ENCODE measurements around the gene BPIFB6. TPM values are rescaled to one million over a fixed set of nuclear protein-coding genes. Genes with fewer than 3 reads are reported as not detected.
A peak's percentile ranks its signal among the peaks of the same experiment; 100 is the strongest.

Gene BPIFB6
- total RNA-seq, 1 donor from 2014 or later, result not detected

DNA sequence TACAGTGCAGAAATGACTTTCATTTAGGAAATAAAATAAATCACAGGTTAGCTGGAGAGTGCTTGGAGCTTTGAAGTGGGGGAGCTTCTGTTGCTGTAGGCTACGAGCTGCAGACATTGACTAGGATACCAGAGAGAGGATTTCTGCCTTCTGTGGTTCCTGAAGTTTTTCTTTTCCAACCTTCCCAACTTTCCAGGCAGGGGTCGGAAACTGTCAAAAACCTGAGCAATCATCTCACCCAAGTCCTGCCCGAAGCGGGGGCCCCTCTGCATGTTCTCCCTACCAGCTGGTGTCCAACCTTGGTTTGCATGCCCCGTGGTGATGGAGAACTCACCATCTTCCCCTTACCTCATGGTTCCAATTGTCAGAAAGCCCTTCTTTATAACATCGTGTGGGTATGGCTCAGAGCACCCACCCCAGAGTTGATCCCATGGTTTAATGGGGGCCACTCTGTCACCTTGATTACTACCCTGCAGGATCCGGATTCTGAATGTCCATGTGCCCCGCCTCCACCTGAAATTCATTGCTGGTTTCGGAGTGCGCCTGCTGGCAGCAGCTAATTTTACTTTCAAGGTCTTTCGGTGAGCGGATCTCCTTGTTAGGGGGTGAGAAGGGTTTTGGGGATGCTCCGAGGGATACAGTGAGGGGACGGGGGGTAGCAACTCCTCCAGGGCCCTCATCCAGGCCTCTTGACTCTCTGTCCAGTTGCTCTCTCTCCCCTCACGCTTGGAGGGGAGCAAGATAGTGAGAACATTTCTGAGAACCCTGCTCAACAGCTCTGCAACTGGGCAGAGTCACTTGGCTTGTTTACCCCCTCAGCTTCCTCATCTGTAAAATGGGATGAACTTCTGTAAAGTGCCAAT is 18.9 kb upstream of the BPIFB6 start:
- no peaks in the 10 kb centered on the region for H3K36me3 Mint-ChIP-seq (ENCODE audit: low read depth)
- H3K9me3 Mint-ChIP-seq (ENCODE audit: low read depth), result no peaks in the 10 kb centered on the region
- no peak overlapping the region for H3K4me3 Mint-ChIP-seq (ENCODE audit: unreplicated experiment)
- TF ChIP-seq, protein P1, sequence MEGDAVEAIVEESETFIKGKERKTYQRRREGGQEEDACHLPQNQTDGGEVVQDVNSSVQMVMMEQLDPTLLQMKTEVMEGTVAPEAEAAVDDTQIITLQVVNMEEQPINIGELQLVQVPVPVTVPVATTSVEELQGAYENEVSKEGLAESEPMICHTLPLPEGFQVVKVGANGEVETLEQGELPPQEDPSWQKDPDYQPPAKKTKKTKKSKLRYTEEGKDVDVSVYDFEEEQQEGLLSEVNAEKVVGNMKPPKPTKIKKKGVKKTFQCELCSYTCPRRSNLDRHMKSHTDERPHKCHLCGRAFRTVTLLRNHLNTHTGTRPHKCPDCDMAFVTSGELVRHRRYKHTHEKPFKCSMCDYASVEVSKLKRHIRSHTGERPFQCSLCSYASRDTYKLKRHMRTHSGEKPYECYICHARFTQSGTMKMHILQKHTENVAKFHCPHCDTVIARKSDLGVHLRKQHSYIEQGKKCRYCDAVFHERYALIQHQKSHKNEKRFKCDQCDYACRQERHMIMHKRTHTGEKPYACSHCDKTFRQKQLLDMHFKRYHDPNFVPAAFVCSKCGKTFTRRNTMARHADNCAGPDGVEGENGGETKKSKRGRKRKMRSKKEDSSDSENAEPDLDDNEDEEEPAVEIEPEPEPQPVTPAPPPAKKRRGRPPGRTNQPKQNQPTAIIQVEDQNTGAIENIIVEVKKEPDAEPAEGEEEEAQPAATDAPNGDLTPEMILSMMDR (IDR thresholded peaks at IDR 0.05), result no peak
- DNase-seq (ENCODE audit: low spot score), result peak; percentile 39
- H3K27me3 Mint-ChIP-seq (ENCODE audit: low read depth), result peaks cover 70% of the 10 kb centered on the region
- no peak overlapping the region for H3K27ac Mint-ChIP-seq (ENCODE audit: unreplicated experiment)
- H3K4me1 Mint-ChIP-seq (ENCODE audit: low read depth), result peaks cover 3% of the 10 kb centered on the region

DNA sequence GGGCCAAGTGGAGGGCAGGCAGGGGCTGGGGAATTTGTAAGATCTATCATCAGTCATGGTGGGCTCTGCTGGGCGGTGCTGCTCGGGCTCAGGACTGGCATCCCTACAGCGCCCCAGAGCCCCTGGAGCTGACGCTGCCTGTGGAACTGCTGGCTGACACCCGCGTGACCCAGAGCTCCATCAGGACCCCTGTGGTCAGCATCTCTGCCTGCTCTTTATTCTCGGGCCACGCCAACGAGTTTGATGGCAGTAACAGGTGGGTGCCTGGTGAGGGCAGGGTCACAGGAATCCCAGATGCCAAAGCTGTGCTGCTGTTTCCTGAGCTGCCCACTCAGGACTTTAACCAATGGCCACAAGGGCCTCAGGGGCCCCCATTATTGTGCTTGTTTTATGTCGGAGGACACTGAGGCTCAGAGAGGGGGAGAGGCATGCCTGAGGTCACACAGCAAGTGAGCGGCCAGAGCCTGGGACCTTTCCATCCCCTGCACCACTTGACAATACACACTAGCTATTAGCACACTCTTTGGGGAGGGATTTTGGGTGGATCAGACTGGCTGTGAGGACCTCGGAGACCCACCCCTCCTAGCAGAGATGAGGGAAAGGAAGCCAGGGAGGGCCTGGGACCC is 17.6 kb upstream of the BPIFB6 start:
- DNase-seq (ENCODE audit: low spot score), result peak; percentile 79
- TF ChIP-seq, protein P1 (IDR thresholded peaks at IDR 0.05), result no peak
- Mint-ChIP-seq H3K27ac (ENCODE audit: unreplicated experiment) (no peak overlapping the region), H3K9me3 (ENCODE audit: low read depth) (no peaks in the 10 kb centered on the region), H3K4me1 (ENCODE audit: low read depth) (peaks cover 3% of the 10 kb centered on the region), H3K27me3 (ENCODE audit: low read depth) (peaks cover 74% of the 10 kb centered on the region), H3K36me3 (ENCODE audit: low read depth) (no peaks in the 10 kb centered on the region), H3K4me3 (ENCODE audit: unreplicated experiment) (no peak overlapping the region)

DNA sequence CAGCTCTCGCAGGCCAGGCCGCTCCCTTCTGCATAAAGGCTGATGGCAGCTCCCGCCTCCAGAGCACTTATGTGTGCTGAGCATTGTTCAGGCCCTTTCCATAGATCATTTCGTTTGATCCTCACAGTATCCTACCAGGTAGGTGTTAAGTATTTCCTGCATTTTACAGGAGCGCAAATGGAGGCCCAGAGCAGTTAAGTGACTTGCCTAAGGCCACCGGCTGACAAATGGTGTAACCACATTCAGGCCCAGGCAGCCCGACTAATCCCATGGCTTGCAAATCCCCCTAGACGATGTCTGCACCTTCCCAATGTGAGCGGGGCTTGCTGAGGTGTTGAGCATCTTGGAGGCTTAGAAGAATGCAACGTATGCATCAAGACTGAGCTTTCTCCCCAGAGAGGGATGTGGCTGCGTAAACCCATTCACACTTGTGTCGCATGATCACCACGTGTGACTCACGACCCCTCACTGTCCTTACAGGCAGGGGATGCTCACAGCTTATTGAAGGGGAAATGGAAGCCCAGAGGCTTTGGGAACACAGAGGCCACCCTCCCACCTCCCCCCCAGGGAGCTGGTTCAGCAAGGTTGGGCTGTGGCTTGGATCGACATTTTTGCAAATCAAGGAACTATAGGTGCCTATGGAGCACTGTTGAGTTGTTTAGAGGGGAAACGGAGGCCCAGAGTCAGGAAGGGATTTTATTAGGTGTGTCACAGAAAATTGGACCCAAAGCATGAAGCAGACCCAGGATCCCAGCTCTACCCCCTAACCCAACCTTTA is 16.9 kb upstream of the BPIFB6 start:
- Mint-ChIP-seq H3K27me3 (ENCODE audit: low read depth) (peaks cover 67% of the 10 kb centered on the region), H3K4me3 (ENCODE audit: unreplicated experiment) (no peak overlapping the region), H3K36me3 (ENCODE audit: low read depth) (no peaks in the 10 kb centered on the region), H3K4me1 (ENCODE audit: low read depth) (no peaks in the 10 kb centered on the region), H3K27ac (ENCODE audit: unreplicated experiment) (no peak overlapping the region), H3K9me3 (ENCODE audit: low read depth) (no peaks in the 10 kb centered on the region)
- TF ChIP-seq, protein P1 (IDR thresholded peaks at IDR 0.05), result no peak
- DNase-seq (ENCODE audit: low spot score), result no peak

DNA sequence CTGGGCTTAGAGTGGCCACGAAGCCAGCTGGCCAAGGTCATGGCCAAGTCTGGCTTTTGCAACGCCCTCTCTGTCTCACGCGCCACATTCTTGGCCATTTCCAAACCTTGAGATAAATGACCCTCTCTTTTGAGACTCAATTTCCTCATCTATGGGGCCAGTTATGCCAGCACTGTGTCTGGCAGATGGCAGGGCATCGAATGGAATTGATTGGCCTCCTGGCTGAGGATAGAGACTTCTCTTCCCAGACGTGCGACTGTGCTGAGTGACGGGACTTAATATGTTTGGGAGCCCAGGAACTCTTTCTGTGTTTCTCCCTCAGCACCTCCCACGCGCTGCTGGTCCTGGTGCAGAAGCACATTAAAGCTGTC is 16.3 kb upstream of the BPIFB6 start:
- Mint-ChIP-seq H3K4me1 (ENCODE audit: low read depth) (no peaks in the 10 kb centered on the region), H3K27ac (ENCODE audit: unreplicated experiment) (no peak overlapping the region), H3K36me3 (ENCODE audit: low read depth) (no peaks in the 10 kb centered on the region), H3K9me3 (ENCODE audit: low read depth) (no peaks in the 10 kb centered on the region), H3K27me3 (ENCODE audit: low read depth) (peaks cover 68% of the 10 kb centered on the region), H3K4me3 (ENCODE audit: unreplicated experiment) (no peak overlapping the region)
- DNase-seq (ENCODE audit: low spot score), result no peak
- TF ChIP-seq, protein P1 (IDR thresholded peaks at IDR 0.05), result no peak

Measured in chondrocyte (in vitro differentiated cells).